ENCODE results near the gene FGF23. TPM values are rescaled to one million over a fixed set of nuclear protein-coding genes. Genes with fewer than 3 reads are reported as not detected.

Gene FGF23
- total RNA-seq, 1 experiment from 2014 or later, result not detected

Other genes starting within 250 kb of the FGF23 start
- gene CCND2, start 106.0 kb downstream of the FGF23 start, total RNA-seq (2014; rRNA removed; shearing (Covaris generic)), result not detected in 2 replicates
- gene TIGAR, start 58.5 kb downstream of the FGF23 start, total RNA-seq (2014; rRNA removed; shearing (Covaris generic)), result 11.5 and 18.1 TPM in 2 replicates
- gene FGF6, start 66.1 kb upstream of the FGF23 start, total RNA-seq (2014; rRNA removed; shearing (Covaris generic)), result not detected in 2 replicates
- 63.4 and 66.7 TPM in 2 replicates for gene RAD51AP1, start 159.2 kb upstream of the FGF23 start, total RNA-seq (2014; rRNA removed; shearing (Covaris generic))
- 52.6 and 54.0 TPM in 2 replicates for gene DYRK4, start 182.5 kb upstream of the FGF23 start, total RNA-seq (2014; rRNA removed; shearing (Covaris generic))

All from M059J (cell line).